Activated CD8-positive, alpha-beta T cell treated with anti-CD3 and anti-CD28 coated beads for 36 hours (primary cell): ENCODE data around the gene HYAL2. TPM values are rescaled to one million over a fixed set of nuclear protein-coding genes. Genes with fewer than 3 reads are reported as not detected.
A peak's percentile ranks its signal among the peaks of the same experiment; 100 is the strongest.
"Not testable (repeated sequence)": the region's sequence is repeated elsewhere in the genome, so short reads cannot be mapped to it uniquely, and the experiment has no call there.

Experiments used
- ATAC-seq: fragments of 200-7000 bp; cut with Tn5 transposase; one replicate; pipeline ENCODE4 v1.10.0; 2021; ENCODE audit warnings: mild to moderate bottlenecking, moderate library complexity
- CTCF ChIA-PET: fragments of 350-600 bp; sonication (Branson Sonifier 250); formaldehyde crosslinking; loops from one replicate; lab custom pipeline; 2021; ENCODE audit warnings: antibody characterized with exemption; lab: Charles Lee
- POLR2A ChIA-PET: fragments of 350-600 bp; sonication (Branson Sonifier 250); formaldehyde crosslinking; loops from one replicate; lab custom pipeline; 2021; ENCODE audit warnings: antibody characterized with exemption; lab: Charles Lee
- DNase-seq: peaks from one replicate; pipeline ENCODE4 v3.0.0-alpha.2; 2020
- H3K27ac Mint-ChIP-seq: one replicate; pipeline ENCODE4 v1.8.0; 2021; ENCODE audit warnings: mild to moderate bottlenecking, mixed read lengths
- H3K27me3 Mint-ChIP-seq: one replicate; pipeline ENCODE4 v1.8.0; 2021; ENCODE audit warnings: mixed read lengths
- H3K36me3 Mint-ChIP-seq: one replicate; pipeline ENCODE4 v1.8.0; 2021; ENCODE audit warnings: low read depth, mixed read lengths
- H3K4me1 Mint-ChIP-seq: one replicate; pipeline ENCODE4 v1.8.0; 2021; ENCODE audit warnings: low read depth, mixed read lengths
- H3K4me3 Mint-ChIP-seq: one replicate; pipeline ENCODE4 v1.8.0; 2021; ENCODE audit warnings: mild to moderate bottlenecking, moderate library complexity, mixed read lengths
- H3K9me3 Mint-ChIP-seq: one replicate; pipeline ENCODE4 v1.8.0; 2021; ENCODE audit warnings: mixed read lengths
- intact Hi-C: fragments of 100-400 bp; cut with micrococcal nuclease; formaldehyde crosslinking; loops from one replicate; pipeline ENCODE4 v1.10.0; 2022
- total RNA-seq, 2 experiments: library from RNA; stranded (reverse); gene quantifications; one replicate each; pipeline ENCODE4 v1.2.3, GENCODE V29; 2021
- TF ChIP-seq, protein P1 (sequence below): fragments of 200-600 bp; IDR thresholded peaks from one replicate; pipeline ENCODE4 v1.8.0; 2022; ENCODE audit warnings: antibody characterized with exemption, mild to moderate bottlenecking

The HYAL2 gene
- total RNA-seq, 2 experiments from 2014 or later, result 3.9 to 4.1 TPM

DNA sequence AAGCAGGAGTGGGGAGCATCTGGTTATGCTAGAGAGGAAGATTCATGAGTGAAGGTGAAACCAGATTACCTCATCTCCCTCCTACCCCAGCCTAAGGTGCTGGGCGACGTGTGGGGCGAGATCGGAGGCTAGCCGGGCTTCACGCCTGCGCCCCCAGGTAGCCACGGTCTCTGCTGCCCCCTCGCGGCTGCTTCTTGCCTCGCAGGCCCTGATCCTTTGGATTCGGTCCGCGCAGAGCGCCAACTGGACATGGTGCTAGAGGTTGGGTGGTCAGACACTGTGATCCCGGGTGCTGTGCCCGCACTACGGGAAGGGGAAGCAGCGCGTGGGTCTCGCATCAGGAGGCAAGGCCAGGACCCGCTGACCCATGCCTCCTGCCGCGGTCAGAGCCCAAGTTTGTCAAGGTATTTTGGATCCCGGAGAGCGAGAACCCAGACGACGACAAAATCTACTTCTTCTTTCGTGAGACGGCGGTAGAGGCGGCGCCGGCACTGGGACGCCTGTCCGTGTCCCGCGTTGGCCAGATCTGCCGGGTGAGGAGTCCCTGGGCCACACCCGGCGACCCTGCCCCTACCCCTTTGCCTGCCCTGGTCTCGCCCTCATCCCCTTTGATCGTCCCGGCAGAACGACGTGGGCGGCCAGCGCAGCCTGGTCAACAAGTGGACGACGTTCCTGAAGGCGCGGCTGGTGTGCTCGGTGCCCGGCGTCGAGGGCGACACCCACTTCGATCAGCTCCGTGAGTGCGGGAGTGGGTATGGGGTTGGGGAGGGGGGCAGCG, 49.4 kb downstream of the HYAL2 start:
- ChIA-PET CTCF (interaction anchor here (0.6 to 4.4 kb wide), 9 partner anchors 14 to 79 kb away, joined by 3 to 36 read pairs (median 12); partner anchors contain the start of gene IFRD2), POLR2A (interaction anchor here (0.6 kb wide), 1 partner anchor 86 kb away, joined by 3 read pairs; no protein-coding TSS in a partner anchor)
- Mint-ChIP-seq H3K4me1 (peaks cover 33% of the 10 kb centered on the region), H3K27me3 (peaks cover 39% of the 10 kb centered on the region), H3K4me3 (peak overlapping the region; percentile 74), H3K27ac (peak overlapping the region; percentile 26), H3K9me3 (no peaks in the 10 kb centered on the region), H3K36me3 (peaks cover 2% of the 10 kb centered on the region)
- TF ChIP-seq, protein P1, sequence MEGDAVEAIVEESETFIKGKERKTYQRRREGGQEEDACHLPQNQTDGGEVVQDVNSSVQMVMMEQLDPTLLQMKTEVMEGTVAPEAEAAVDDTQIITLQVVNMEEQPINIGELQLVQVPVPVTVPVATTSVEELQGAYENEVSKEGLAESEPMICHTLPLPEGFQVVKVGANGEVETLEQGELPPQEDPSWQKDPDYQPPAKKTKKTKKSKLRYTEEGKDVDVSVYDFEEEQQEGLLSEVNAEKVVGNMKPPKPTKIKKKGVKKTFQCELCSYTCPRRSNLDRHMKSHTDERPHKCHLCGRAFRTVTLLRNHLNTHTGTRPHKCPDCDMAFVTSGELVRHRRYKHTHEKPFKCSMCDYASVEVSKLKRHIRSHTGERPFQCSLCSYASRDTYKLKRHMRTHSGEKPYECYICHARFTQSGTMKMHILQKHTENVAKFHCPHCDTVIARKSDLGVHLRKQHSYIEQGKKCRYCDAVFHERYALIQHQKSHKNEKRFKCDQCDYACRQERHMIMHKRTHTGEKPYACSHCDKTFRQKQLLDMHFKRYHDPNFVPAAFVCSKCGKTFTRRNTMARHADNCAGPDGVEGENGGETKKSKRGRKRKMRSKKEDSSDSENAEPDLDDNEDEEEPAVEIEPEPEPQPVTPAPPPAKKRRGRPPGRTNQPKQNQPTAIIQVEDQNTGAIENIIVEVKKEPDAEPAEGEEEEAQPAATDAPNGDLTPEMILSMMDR, result peak; percentile 96
- peak; percentile 94 for DNase-seq
- intact Hi-C loops, result loop anchor here (2.0 kb wide), 1 partner anchor 46 kb away; no protein-coding TSS in a partner anchor
- ATAC-seq, result peak; percentile 88

DNA sequence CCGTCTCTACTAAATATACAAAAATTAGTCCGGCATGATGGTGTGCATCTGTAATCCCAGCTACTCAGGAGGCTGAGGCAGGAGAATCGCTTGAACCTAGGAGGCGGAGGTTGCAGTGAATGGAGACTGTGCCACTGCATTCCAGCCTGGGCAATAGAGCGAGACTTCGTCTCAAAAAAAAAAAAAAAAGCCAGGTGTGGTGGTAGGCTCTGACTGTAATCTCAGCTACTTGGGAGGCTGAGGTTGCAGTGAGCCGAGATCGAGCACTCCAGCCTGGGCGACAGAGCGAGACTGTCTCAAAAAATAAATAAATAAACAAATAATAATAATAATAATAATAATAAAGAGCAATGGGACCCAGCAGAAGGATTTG, 50.0 kb downstream of the HYAL2 start:
- not testable (repeated sequence) for H3K27ac Mint-ChIP-seq, H3K9me3 Mint-ChIP-seq, H3K4me3 Mint-ChIP-seq, DNase-seq, H3K36me3 Mint-ChIP-seq, ATAC-seq
- peaks cover 42% of the 10 kb centered on the region for H3K27me3 Mint-ChIP-seq
- H3K4me1 Mint-ChIP-seq, result peaks cover 33% of the 10 kb centered on the region
- POLR2A ChIA-PET, result interaction anchor here (0.6 kb wide), 1 partner anchor 85 kb away, joined by 3 read pairs; no protein-coding TSS in a partner anchor
- intact Hi-C loops, result loop anchor here (2.0 kb wide), 1 partner anchor 46 kb away; no protein-coding TSS in a partner anchor
- CTCF ChIA-PET, result interaction anchor here (0.7 to 4.0 kb wide), 9 partner anchors 14 to 79 kb away, joined by 3 to 26 read pairs (median 4); partner anchors contain the start of genes HYAL3 and NAA80

DNA sequence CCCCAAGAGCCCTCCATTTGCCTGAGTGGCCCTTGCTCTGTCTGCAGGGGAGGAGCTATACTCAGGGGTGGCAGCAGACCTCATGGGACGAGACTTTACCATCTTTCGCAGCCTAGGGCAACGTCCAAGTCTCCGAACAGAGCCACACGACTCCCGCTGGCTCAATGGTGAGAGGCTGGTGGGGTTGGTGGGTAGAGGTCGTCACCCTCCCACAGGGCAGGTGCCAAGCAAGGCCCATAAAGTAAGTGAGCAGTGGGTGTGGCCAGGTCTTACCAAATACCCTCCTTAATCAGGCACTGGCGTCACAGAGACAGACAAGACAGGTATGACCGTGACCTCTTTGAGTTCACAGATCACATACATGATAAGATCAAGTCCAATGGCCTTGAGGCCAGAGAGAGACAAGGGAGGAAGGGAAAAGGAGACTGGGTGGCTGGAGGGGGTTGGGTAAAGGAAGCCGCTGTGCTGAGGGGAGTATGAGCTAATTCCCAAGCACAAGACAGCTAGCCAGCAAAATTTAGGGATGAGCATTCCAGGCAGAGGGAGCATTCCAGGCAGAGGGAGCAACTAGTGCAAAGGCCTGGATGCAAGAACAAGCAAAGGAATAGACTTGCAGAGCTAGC, 51.1 kb downstream of the HYAL2 start:
- ATAC-seq (no peak), DNase-seq (no peak)
- intact Hi-C loops, result no loop called here
- Mint-ChIP-seq H3K36me3 (peaks cover 2% of the 10 kb centered on the region), H3K4me3 (no peak overlapping the region), H3K27ac (no peak overlapping the region), H3K9me3 (no peaks in the 10 kb centered on the region), H3K4me1 (peaks cover 33% of the 10 kb centered on the region), H3K27me3 (peaks cover 42% of the 10 kb centered on the region)
- CTCF ChIA-PET, result interaction anchor here (0.8 to 4.0 kb wide), 8 partner anchors 12 to 81 kb away, joined by 3 to 26 read pairs (median 8); partner anchors contain the start of genes HYAL3 and NAA80
- TF ChIP-seq, protein P1, result no peak
- POLR2A ChIA-PET, result interaction anchor here (0.6 to 1.1 kb wide), 2 partner anchors 8 to 485 kb away, joined by 3 read pairs; partner anchors contain the start of gene IP6K1

DNA sequence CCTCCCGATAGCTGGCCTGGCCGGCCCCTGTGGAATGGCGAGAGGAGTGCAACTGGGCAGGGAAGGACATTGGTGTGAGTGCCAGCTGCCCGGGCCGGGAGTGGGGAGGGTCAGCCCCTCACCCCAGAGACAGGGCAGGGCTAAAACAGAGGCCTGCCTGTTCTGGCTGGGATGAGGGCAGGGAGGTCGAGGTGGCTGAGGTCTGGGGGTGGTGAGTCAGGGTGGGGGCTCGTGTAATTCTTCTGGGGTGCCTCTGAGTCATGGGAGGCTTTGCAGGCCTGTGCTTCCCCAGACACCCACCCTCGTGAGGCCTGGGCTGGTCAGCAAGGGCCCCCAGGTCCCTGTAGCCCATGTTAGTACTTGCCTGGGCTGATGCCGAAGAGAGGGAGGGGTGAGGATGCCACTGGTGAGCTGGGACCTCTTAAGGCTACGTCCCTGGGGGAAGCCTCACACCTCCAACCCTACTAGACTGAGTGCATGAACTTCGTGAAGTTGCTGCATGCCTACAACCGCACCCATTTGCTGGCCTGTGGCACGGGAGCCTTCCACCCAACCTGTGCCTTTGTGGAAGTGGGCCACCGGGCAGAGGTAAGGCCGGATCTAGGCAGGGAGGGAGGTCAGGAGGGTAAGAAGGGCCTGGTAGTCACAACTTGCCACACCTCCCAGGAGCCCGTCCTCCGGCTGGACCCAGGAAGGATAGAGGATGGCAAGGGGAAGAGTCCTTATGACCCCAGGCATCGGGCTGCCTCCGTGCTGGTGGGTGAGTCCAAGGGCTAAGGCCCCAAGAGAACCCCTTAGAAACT, 51.9 kb downstream of the HYAL2 start:
- ChIA-PET CTCF (interaction anchor here (1.0 to 4.0 kb wide), 4 partner anchors 12 to 80 kb away, joined by 3 to 18 read pairs (median 7); no protein-coding TSS in a partner anchor), POLR2A (interaction anchor here (0.6 to 1.1 kb wide), 2 partner anchors 8 to 485 kb away, joined by 3 read pairs; partner anchors contain the start of gene IP6K1)
- H3K36me3 Mint-ChIP-seq, result peaks cover 2% of the 10 kb centered on the region
- H3K4me1 Mint-ChIP-seq, result peaks cover 28% of the 10 kb centered on the region
- H3K27me3 Mint-ChIP-seq, result peaks cover 40% of the 10 kb centered on the region
- H3K4me3 Mint-ChIP-seq, result no peak overlapping the region
- no peak for ATAC-seq
- H3K27ac Mint-ChIP-seq, result no peak overlapping the region
- TF ChIP-seq, protein P1, result no peak
- DNase-seq, result no peak
- intact Hi-C loops, result no loop called here
- H3K9me3 Mint-ChIP-seq, result no peaks in the 10 kb centered on the region
